Lung (tissue), 12 donors: ENCODE results near the gene RHBG. TPM values are rescaled to one million over a fixed set of nuclear protein-coding genes. Genes with fewer than 3 reads are reported as not detected.

Experiments used
- ATAC-seq: fragments of 200-7000 bp; cut with Tn5 transposase; one replicate; pipeline ENCODE4 v1.9.1; 2020; ENCODE audit warnings: moderate number of reproducible peaks; ENCODE audit not compliant: insufficient read depth, low FRiP score
- DNase-seq, 3 donors: peaks; one replicate each; pipeline ENCODE4 v3.0.0-alpha.2; 2013 to 2017
- H3K27ac ChIP-seq, 2 donors: one replicate each; pipeline ENCODE4 v1.5.1; 2013; ENCODE audit warnings: mild to moderate bottlenecking in 2 of 2, moderate library complexity in 2 of 2, control low read depth in 1 of 2, inconsistent platforms in 1 of 2, low read depth in 1 of 2, low read length in 1 of 2
- H3K27me3 ChIP-seq, 3 donors: one replicate each; pipeline ENCODE4 v1.5.1; 2013; ENCODE audit warnings: low read length in 2 of 3; ENCODE audit not compliant: control insufficient read depth in 3 of 3, insufficient read depth in 3 of 3
- H3K36me3 ChIP-seq, 4 donors: one replicate each; pipeline ENCODE4 v1.5.1; 2013; ENCODE audit warnings: low read length in 4 of 4, mild to moderate bottlenecking in 1 of 4, moderate library complexity in 1 of 4; ENCODE audit not compliant: control insufficient read depth in 4 of 4, insufficient read depth in 4 of 4
- H3K4me1 ChIP-seq, 5 donors: one replicate each; pipeline ENCODE4 v1.5.1; 2013; ENCODE audit warnings: low read length in 5 of 5, mild to moderate bottlenecking in 2 of 5, moderate library complexity in 1 of 5; ENCODE audit not compliant: control insufficient read depth in 5 of 5, insufficient read depth in 5 of 5
- H3K4me3 ChIP-seq: one replicate; pipeline ENCODE4 v1.5.1; 2013; ENCODE audit warnings: mild to moderate bottlenecking, control low read depth, moderate library complexity
- H3K9ac ChIP-seq, 2 donors: one replicate each; pipeline ENCODE4 v1.5.1; 2013; ENCODE audit warnings: low read length in 2 of 2, control low read depth in 1 of 2; ENCODE audit not compliant: insufficient read depth in 1 of 2
- H3K9me3 ChIP-seq, 4 donors: one replicate each; pipeline ENCODE4 v1.5.1; 2013; ENCODE audit warnings: low read length in 3 of 4, mild to moderate bottlenecking in 1 of 4, moderate library complexity in 1 of 4; ENCODE audit not compliant: control insufficient read depth in 4 of 4, insufficient read depth in 3 of 4
- WGBS, 2 donors: extraction: QIAGEN DNeasy Blood & Tissue Kit; methylation state at CpG; one replicate each; pipeline ENCODE4 v1.1.7; 2013; 5-methylcytosine and 5-hydroxymethylcytosine counted together
- polyA plus RNA-seq, 2 donors: library from polyadenylated mRNA; stranded (reverse); fragments of 200-250 nt; gene quantifications; one replicate each; pipeline ENCODE4 v1.2.1, GENCODE V29; 2013
- total RNA-seq, 2 donors: library from RNA; depleted of rRNA in 1 of 2; stranded (reverse); fragments of >200 nt in 1 of 2; gene quantifications; one replicate each; pipeline ENCODE4 v1.2.1, GENCODE V29; 2014 to 2021
- TF ChIP-seq, protein P1 (sequence below): IDR thresholded peaks from 2 replicates; pipeline ENCODE4 v1.5.1; 2012; ENCODE audit warnings: mild to moderate bottlenecking; ENCODE audit errors: control extremely low read depth, extremely low read depth
- donor health status: control.
- donor health status: control.
- donor health status: Bipolar disorder and iron deficiency.
- donor health status: healthy.
- donor health status: DM: yes; HTN: yes; CAD: no.

Gene RHBG
- total and polyA plus RNA-seq, 4 donors: 0.18 to 0.74 TPM; not detected in 2

DNA sequence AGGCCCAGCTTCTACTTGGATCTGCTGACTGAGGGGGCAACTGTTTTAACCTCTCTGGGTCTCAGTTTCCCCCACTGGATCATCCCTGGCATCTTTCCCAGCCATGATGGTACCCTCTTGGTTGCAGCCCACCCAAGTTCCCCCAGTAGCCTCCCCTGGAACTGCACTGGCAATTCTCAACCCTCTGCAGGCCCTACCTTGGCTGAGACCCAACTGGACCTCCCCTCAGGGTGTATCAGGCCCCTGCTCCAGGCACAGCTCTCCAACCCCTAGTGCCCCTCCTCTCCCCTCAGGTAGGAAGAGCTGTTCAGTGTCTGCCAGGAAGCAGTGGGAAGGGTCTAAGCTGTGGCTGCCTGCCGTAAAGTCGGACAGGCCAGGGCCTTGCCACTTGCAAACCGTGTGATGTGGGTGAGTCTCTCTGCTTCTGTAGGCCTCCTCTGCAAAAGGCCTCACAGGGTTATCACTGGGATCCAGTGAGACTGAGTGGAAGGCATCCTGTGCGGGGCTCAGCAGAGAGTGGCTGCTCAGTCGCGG, 32.1 kb downstream of the RHBG start:
- Histone ChIP-seq H3K27ac (no peak overlapping the region), H3K9ac (no peak overlapping the region), H3K4me1 (no peaks in the 10 kb centered on the region), H3K9me3 (no peaks in the 10 kb centered on the region), H3K36me3 (no peaks in the 10 kb centered on the region), H3K27me3 (peaks cover 0 to 16% (median 3%) of the 10 kb centered on the region in 3 donors), H3K4me3 (no peak overlapping the region)
- no peak for ATAC-seq
- TF ChIP-seq, protein P1, sequence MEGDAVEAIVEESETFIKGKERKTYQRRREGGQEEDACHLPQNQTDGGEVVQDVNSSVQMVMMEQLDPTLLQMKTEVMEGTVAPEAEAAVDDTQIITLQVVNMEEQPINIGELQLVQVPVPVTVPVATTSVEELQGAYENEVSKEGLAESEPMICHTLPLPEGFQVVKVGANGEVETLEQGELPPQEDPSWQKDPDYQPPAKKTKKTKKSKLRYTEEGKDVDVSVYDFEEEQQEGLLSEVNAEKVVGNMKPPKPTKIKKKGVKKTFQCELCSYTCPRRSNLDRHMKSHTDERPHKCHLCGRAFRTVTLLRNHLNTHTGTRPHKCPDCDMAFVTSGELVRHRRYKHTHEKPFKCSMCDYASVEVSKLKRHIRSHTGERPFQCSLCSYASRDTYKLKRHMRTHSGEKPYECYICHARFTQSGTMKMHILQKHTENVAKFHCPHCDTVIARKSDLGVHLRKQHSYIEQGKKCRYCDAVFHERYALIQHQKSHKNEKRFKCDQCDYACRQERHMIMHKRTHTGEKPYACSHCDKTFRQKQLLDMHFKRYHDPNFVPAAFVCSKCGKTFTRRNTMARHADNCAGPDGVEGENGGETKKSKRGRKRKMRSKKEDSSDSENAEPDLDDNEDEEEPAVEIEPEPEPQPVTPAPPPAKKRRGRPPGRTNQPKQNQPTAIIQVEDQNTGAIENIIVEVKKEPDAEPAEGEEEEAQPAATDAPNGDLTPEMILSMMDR: no peak
- WGBS, 2 donors: 69% methylated on average over 6 of the region's 6 CpGs
- no peak for DNase-seq

- H3K4me3 ChIP-seq: no peak overlapping the region
- no peak for ATAC-seq
- no peaks in the 10 kb centered on the region for H3K4me1 ChIP-seq
- TF ChIP-seq, protein P1: no peak
- peaks cover 0 to 20% (median 6%) of the 10 kb centered on the region in 3 donors for H3K27me3 ChIP-seq
- H3K36me3 ChIP-seq: no peaks in the 10 kb centered on the region
- WGBS, 2 donors: 46 to 80% methylated on average over 3 of the region's 3 CpGs
- no peak for DNase-seq
- no peak overlapping the region for H3K9ac ChIP-seq
- H3K9me3 ChIP-seq: no peaks in the 10 kb centered on the region
- no peak overlapping the region for H3K27ac ChIP-seq
Measured at GRCh38 chr1:156401681-156402081, 32.7 kb downstream of the RHBG start.

DNA sequence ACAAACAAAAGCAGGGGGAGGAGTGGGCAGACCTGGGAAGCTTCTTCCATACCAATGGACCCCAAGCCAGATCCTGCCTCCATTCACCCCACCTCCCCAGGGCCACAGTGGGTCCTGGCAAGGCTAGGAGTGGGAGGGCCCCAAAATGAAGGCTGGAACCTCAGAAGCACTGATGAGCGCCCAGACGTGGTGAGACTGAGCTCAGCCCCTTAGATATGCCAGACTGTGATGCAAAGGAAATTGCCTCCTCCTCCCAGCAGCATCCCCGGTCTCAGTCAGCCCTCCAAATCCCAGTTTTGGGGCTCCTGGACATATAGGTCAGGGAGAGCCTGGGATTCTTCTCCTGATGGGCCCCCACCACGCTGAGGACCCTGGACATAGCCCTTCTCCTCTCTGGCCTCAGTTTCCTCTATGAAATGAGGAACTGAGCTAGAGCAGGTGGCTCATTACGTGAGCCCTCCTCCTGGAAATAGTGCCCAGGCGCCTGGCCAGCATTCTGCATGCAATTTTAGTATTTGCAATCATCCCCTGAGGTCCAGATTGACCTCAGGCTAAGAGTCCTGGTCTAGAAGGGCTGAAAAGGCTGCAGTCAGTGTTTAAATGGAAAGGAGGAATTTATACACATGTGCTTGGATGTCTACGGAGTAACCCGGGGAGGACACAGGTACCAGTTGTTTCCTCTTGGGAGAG, 33.5 kb downstream of the RHBG start:
- Histone ChIP-seq H3K4me3 (no peak overlapping the region), H3K4me1 (no peaks in the 10 kb centered on the region), H3K9me3 (no peaks in the 10 kb centered on the region), H3K27me3 (peaks cover 3 to 21% (median 10%) of the 10 kb centered on the region in 3 donors), H3K36me3 (no peaks in the 10 kb centered on the region), H3K9ac (no peak overlapping the region), H3K27ac (no peak overlapping the region)
- ATAC-seq (no peak), DNase-seq (no peak)
- 40 to 46% methylated on average over 8 of the region's 8 CpGs for WGBS, 2 donors
- TF ChIP-seq, protein P1: no peak
